ENCODE results near the gene MOCS3.
A peak's percentile ranks its signal among the peaks of the same experiment; 100 is the strongest.

Gene MOCS3

GRCh38 chr20:50921803-50922501 is 36.7 kb upstream of the MOCS3 start:
- Mint-ChIP-seq H3K27me3 (ENCODE audit: low read depth, poor library complexity) (no peaks in the 10 kb centered on the region), H3K4me3 (no peak overlapping the region), H3K36me3 (ENCODE audit: low read depth) (peaks cover 60% of the 10 kb centered on the region), H3K9me3 (no peaks in the 10 kb centered on the region), H3K27ac (peak overlapping the region; percentile 83), H3K4me1 (peaks cover 75% of the 10 kb centered on the region)
- no peak for TF ChIP-seq CTCF (IDR thresholded peaks at IDR 0.05)
- no peak for DNase-seq

GRCh38 chr20:50924261-50924920 is 34.2 kb upstream of the MOCS3 start:
- H3K27me3 Mint-ChIP-seq (ENCODE audit: low read depth, poor library complexity): peaks cover under 1% of the 10 kb centered on the region

DNA sequence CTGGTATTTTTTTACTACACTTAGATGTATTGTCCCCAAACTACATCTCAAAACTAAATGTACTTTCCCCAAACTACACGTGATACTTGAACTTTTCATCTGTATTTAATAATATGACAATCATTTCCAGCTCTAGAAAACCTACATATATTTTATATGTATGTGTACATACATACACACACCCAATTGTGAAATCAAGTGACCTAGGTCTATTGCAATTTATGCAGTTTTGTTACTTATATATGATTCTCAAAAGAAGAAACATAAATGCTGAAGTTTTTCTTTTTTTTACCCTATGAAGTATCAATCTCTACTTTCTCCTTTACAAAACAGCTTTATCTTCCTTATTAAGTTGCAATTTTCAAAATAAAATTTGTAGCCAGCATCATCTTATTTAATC is 32.1 kb upstream of the MOCS3 start:
- Mint-ChIP-seq H3K27me3 (ENCODE audit: low read depth, poor library complexity) (peaks cover 3% of the 10 kb centered on the region), H3K36me3 (ENCODE audit: low read depth) (peaks cover 63% of the 10 kb centered on the region), H3K9me3 (no peaks in the 10 kb centered on the region), H3K4me1 (peaks cover 72% of the 10 kb centered on the region), H3K4me3 (peak overlapping the region; percentile 66), H3K27ac (no peak overlapping the region)
- no peak for TF ChIP-seq CTCF (IDR thresholded peaks at IDR 0.05)
- no peak for DNase-seq

More at GRCh38 chr20:50924261-50924920, 34.2 kb upstream of the MOCS3 start:
- H3K9me3 Mint-ChIP-seq: no peaks in the 10 kb centered on the region
- DNase-seq: no peak
- TF ChIP-seq CTCF (IDR thresholded peaks at IDR 0.05): no peak
- no peak overlapping the region for H3K27ac Mint-ChIP-seq
- H3K4me1 Mint-ChIP-seq: peaks cover 76% of the 10 kb centered on the region
- H3K36me3 Mint-ChIP-seq (ENCODE audit: low read depth): peaks cover 62% of the 10 kb centered on the region
- no peak overlapping the region for H3K4me3 Mint-ChIP-seq

- Mint-ChIP-seq H3K4me3 (peak overlapping the region; percentile 94), H3K27ac (peak overlapping the region; percentile 57), H3K36me3 (ENCODE audit: low read depth) (peaks cover 64% of the 10 kb centered on the region), H3K9me3 (no peaks in the 10 kb centered on the region), H3K4me1 (peaks cover 60% of the 10 kb centered on the region), H3K27me3 (ENCODE audit: low read depth, poor library complexity) (peaks cover 3% of the 10 kb centered on the region)
- no peak for DNase-seq
- TF ChIP-seq CTCF (IDR thresholded peaks at IDR 0.05): no peak
These were observed 30.1 kb upstream of the MOCS3 start for GRCh38 chr20:50928469-50928868.

DNA sequence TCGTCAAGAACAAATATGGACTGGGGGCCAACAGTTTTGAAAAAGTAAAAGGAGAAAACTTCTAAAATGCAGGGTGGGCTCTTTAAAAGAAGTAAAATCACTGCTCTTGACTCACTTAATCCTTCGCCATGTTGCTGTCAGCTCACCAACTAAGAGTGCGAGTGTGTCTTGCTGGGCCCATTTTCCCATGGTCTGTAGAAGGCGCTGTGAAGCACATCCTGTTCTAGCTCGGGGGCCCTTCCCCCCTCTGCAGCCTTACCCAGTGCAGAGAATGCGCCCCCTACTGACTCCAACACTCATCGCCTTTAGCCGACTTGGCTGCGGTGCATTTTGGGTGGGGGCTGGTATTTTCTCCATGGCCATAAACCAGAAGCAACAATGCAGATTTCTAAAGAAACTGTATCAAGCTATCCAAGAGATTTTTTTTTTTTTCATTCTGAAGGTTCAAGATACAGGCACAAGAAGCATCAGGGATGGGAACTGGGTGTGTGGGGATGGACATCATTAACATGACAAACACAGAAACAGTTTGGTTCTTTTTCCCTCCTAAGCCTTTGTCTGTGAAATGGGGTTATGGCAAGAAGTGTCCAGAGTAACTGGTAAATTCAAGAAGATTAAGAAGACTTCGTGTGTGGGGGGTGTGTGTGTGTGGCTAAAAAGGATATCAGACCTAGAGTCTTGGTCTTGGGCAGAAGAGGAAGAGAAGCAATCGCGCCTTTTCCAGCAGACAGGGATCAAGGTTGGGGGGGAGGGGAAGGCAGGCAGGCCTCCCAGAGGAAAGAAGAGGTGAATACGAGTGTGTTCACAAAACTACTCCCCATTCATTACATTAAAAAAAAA is 29.1 kb upstream of the MOCS3 start:
- DNase-seq: peak; percentile 88
- peak; percentile 87 for TF ChIP-seq CTCF (IDR thresholded peaks at IDR 0.05)
- Mint-ChIP-seq H3K9me3 (no peaks in the 10 kb centered on the region), H3K27me3 (ENCODE audit: low read depth, poor library complexity) (peaks cover 3% of the 10 kb centered on the region), H3K4me1 (peaks cover 52% of the 10 kb centered on the region), H3K36me3 (ENCODE audit: low read depth) (peaks cover 63% of the 10 kb centered on the region), H3K4me3 (peak overlapping the region; percentile 94), H3K27ac (peak overlapping the region; percentile 98)
